Vagina (tissue), 2 donors: ENCODE results near the gene SLC27A2.

ENCODE experiments used
- CTCF ChIP-seq, 3 experiments: fragments of 450-650 bp in 2 of 3; fragments of 200-600 bp in 1 of 3; sonication (generic) in 1 of 3; IDR thresholded peaks; one replicate each; pipeline ENCODE4 v1.5.1; 2017 to 2019; ENCODE audit warnings: antibody characterized with exemption in 3 of 3, mild to moderate bottlenecking in 2 of 3, moderate library complexity in 2 of 3
- POLR2A ChIP-seq, 2 donors: fragments of 450-650 bp; IDR thresholded peaks; one replicate each; pipeline ENCODE4 v1.6.1; 2017; ENCODE audit warnings: antibody characterized with exemption in 2 of 2, mild to moderate bottlenecking in 2 of 2, moderate library complexity in 2 of 2

DNA sequence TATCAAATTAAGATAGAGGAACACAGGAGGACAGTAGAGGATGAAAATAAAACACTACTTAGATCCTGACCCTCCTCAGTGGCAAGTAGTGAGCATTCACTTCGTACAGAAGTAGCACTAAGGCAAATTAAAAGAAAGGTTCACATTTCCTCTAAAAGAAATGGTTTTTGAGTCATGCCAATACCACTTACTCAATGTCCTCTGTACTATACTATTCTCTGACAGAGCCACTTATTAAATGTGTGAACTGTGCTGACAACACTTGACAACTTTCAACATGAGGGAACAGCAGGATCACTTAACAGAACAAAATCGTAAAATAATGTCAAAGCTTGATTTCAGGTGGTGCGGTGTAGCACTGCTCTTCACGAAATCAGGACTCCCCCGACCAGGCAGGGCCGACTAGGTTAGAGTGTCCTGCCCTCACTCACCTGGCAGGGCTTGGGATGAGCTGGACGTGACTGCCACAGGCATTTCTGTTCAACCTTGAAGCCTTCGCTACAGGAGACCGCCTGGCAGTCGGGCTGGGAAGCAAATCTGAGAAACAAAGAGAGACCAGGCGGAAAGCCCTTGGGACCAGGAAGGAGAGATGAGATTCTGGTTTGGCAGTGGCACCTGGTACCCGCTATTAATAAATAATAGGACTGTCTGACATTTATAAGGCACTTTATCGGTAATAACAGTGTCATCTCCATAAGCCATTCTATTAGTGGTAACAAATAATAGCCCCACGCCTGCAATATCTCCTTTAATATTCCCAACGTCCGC lies 611 bp upstream of the SLC27A2 start:
- TF ChIP-seq CTCF (IDR thresholded peaks at IDR 0.05) (no peak), POLR2A (IDR thresholded peaks at IDR 0.05) (no peak)
